ENCODE results near the gene TBC1D2.

TBC1D2 gene

DNA sequence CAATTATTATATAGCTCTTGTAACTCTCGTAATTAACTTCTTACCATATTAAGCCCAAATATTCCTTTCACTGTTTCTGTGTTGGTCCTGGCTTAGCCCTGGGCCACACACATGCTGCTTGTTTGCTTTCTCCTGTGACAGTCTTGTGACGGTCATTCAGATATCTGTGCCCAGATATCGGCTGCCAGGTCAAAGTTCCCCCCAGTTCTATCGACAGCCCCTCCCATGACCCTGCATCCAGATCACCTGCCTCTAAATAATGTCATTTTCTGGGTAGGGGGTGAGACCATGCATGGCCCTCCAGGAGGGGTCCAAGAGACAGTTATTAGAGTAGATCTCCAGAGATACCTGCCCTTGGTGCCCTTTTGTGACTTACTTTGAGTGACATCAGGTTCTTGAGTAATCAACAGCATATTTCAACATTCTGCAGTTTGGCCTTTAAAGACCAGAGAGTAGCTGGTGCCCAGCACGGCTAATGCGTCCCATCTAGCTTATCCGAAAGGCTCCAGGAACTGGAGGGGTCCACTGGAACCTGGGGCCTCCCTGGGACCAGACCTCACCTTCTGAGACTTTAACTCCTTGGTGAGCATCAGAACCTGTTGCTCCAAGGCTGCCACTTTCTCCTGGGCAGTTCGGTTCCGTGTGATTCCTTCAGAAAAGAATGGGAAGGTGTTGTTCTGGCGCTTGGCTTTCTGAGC lies 26.9 kb downstream of the TBC1D2 start:
- H3K4me3 ChIP-seq (ENCODE audit: low read depth, low read length), result no peak overlapping the region
- DNase-seq (ENCODE audit: low read depth), result peak; percentile 29
- TF ChIP-seq MYC (IDR thresholded peaks at IDR 0.05; ENCODE audit: low read depth, low read length), result no peak

DNA sequence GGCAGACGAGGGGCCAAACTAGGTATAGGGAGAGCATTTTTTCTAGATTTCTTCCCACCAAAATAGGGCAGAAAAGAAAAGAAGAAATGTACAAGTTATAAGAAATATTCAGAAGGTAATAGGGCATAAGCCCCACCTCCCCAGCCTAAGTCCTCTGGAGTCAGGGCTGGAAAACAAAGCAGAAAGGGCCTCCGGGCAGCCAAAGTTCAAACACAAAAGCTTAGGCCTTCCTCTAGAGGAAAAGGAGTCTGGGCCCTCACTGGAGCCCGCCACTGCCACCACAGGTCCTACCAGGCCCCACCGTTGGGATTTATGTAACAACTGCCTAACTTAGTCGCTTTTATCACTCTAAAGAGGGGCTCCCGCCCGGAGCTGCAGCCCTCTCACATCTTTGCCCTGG lies 27.6 kb downstream of the TBC1D2 start:
- no peak overlapping the region for H3K4me3 ChIP-seq (ENCODE audit: low read depth, low read length)
- no peak for DNase-seq (ENCODE audit: low read depth)
- TF ChIP-seq, protein P1, sequence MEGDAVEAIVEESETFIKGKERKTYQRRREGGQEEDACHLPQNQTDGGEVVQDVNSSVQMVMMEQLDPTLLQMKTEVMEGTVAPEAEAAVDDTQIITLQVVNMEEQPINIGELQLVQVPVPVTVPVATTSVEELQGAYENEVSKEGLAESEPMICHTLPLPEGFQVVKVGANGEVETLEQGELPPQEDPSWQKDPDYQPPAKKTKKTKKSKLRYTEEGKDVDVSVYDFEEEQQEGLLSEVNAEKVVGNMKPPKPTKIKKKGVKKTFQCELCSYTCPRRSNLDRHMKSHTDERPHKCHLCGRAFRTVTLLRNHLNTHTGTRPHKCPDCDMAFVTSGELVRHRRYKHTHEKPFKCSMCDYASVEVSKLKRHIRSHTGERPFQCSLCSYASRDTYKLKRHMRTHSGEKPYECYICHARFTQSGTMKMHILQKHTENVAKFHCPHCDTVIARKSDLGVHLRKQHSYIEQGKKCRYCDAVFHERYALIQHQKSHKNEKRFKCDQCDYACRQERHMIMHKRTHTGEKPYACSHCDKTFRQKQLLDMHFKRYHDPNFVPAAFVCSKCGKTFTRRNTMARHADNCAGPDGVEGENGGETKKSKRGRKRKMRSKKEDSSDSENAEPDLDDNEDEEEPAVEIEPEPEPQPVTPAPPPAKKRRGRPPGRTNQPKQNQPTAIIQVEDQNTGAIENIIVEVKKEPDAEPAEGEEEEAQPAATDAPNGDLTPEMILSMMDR (IDR thresholded peaks at IDR 0.05; ENCODE audit: low read depth, low read length), result no peak
- TF ChIP-seq MYC (IDR thresholded peaks at IDR 0.05; ENCODE audit: low read depth, low read length) (no peak), POLR2A (IDR thresholded peaks at IDR 0.05; ENCODE audit: extremely low read depth, insufficient read length) (no peak), MAX (IDR thresholded peaks at IDR 0.05; ENCODE audit: low read depth, low read length) (no peak)

- no peak overlapping the region for H3K4me3 ChIP-seq (ENCODE audit: low read depth, low read length)
- DNase-seq (ENCODE audit: low read depth), result no peak
- TF ChIP-seq MYC (IDR thresholded peaks at IDR 0.05; ENCODE audit: low read depth, low read length) (no peak), MAX (IDR thresholded peaks at IDR 0.05; ENCODE audit: low read depth, low read length) (no peak)
These were observed 28.5 kb downstream of the TBC1D2 start for GRCh38 chr9:98226957-98227356.

- no peak overlapping the region for H3K4me3 ChIP-seq (ENCODE audit: low read depth, low read length)
- no peak for DNase-seq (ENCODE audit: low read depth)
- TF ChIP-seq MYC (IDR thresholded peaks at IDR 0.05; ENCODE audit: low read depth, low read length) (no peak), MAX (IDR thresholded peaks at IDR 0.05; ENCODE audit: low read depth, low read length) (no peak), POLR2A (IDR thresholded peaks at IDR 0.05; ENCODE audit: extremely low read depth, insufficient read length) (no peak)
- TF ChIP-seq, protein P1 (IDR thresholded peaks at IDR 0.05; ENCODE audit: low read depth, low read length), result no peak
These were observed 28.9 kb downstream of the TBC1D2 start for GRCh38 chr9:98226516-98226915.

- TF ChIP-seq MYC (IDR thresholded peaks at IDR 0.05; ENCODE audit: low read depth, low read length) (no peak), POLR2A (IDR thresholded peaks at IDR 0.05; ENCODE audit: extremely low read depth, insufficient read length) (no peak), MAX (IDR thresholded peaks at IDR 0.05; ENCODE audit: low read depth, low read length) (no peak)
- TF ChIP-seq, protein P1 (IDR thresholded peaks at IDR 0.05; ENCODE audit: low read depth, low read length), result no peak
- DNase-seq (ENCODE audit: low read depth), result no peak
- H3K4me3 ChIP-seq (ENCODE audit: low read depth, low read length), result no peak overlapping the region
These were observed 30.4 kb downstream of the TBC1D2 start for GRCh38 chr9:98225015-98225442.

DNA sequence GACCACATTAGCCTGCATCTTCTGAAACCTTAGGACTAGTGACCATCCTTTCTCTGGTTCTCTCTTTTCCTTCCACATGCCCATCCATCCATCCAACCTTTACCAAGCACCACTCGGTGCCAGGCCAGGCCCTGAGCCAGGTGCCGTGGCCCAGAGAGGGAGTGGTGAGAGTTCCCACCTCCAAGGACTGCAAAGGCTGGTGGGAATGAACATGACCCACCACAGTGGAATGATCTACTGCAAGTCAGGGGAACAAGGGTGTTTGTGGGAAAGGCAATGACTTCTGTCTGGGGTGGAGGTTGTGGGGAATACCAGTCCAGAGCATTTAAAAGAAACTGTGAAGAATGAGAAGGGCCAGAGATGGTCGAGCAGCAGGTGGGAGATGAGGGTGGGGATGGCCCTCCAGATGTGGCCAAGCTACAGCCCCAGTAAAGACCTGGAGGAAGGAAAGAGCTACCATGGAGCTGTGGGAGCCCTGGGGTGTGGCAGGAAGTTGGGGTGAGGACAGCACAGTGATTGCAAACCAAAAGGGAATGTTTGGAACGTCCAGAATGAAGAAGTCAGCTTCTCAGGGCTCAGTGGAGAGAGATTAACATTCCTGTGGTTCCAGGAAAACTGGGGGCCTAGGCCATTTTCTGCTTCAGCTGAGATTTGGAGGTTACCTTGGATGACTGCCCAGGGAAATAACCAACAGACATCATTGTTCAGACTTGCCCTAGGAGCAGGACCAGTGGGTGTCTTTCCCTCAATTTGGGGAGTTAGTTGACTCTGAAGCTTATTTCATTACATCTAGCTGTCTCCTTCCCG lies 32.4 kb downstream of the TBC1D2 start:
- TF ChIP-seq POLR2A (IDR thresholded peaks at IDR 0.05; ENCODE audit: extremely low read depth, insufficient read length) (no peak), MYC (IDR thresholded peaks at IDR 0.05; ENCODE audit: low read depth, low read length) (no peak), MAX (IDR thresholded peaks at IDR 0.05; ENCODE audit: low read depth, low read length) (no peak)
- TF ChIP-seq, protein P1 (IDR thresholded peaks at IDR 0.05; ENCODE audit: low read depth, low read length), result no peak
- no peak for DNase-seq (ENCODE audit: low read depth)
- H3K4me3 ChIP-seq (ENCODE audit: low read depth, low read length), result no peak overlapping the region

All from NB4 (cell line).